KMS-11 (cell line): ENCODE results near the gene IL1R2.

ENCODE experiments used
- H2AFZ ChIP-seq: fragments of 200-600 bp; sonication (generic); 2 replicates; pipeline ENCODE4 v1.6.1; 2016; ENCODE audit warnings: antibody characterized with exemption, mixed run types, low read depth
- H3K27ac ChIP-seq: fragments of 200-600 bp; sonication (generic); 2 replicates; pipeline ENCODE4 v1.6.1; 2016; ENCODE audit warnings: mild to moderate bottlenecking, mixed run types
- H3K27me3 ChIP-seq: fragments of 200-600 bp; sonication (generic); 2 replicates; pipeline ENCODE4 v1.6.1; 2017; ENCODE audit warnings: mild to moderate bottlenecking, low read depth, mixed run types, moderate library complexity; ENCODE audit not compliant: insufficient read depth
- H3K36me3 ChIP-seq: fragments of 200-600 bp; sonication (generic); 2 replicates; pipeline ENCODE4 v1.6.1; 2017; ENCODE audit warnings: mild to moderate bottlenecking, mixed run types; ENCODE audit not compliant: insufficient read depth
- H3K4me1 ChIP-seq: fragments of 200-600 bp; sonication (generic); 2 replicates; pipeline ENCODE4 v1.6.1; 2016; ENCODE audit warnings: mild to moderate bottlenecking, low read depth, mixed run types; ENCODE audit not compliant: poor library complexity, severe bottlenecking
- H3K4me2 ChIP-seq: fragments of 200-600 bp; sonication (generic); 2 replicates; pipeline ENCODE4 v1.7.0; 2016; ENCODE audit warnings: mild to moderate bottlenecking, mixed run types
- H3K4me3 ChIP-seq: fragments of 200-600 bp; sonication (generic); IDR thresholded peaks from 2 replicates; pipeline ENCODE4 v1.6.1; 2017; ENCODE audit warnings: low read depth, low read length, mixed read lengths; ENCODE audit not compliant: insufficient read depth
- H3K79me2 ChIP-seq: fragments of 200-600 bp; sonication (generic); 2 replicates; pipeline ENCODE4 v1.6.1; 2016; ENCODE audit warnings: low read depth, mixed run types; ENCODE audit not compliant: insufficient read depth
- H3K9ac ChIP-seq: fragments of 200-600 bp; sonication (generic); 2 replicates; pipeline ENCODE4 v1.6.1; 2016; ENCODE audit warnings: mild to moderate bottlenecking, mixed run types
- H4K20me1 ChIP-seq: fragments of 200-600 bp; sonication (generic); 2 replicates; pipeline ENCODE4 v1.6.1; 2016; ENCODE audit warnings: mild to moderate bottlenecking, mixed run types; ENCODE audit not compliant: insufficient read depth
- TF ChIP-seq, protein P1 (sequence below): fragments of 200-600 bp; sonication (generic); conservative IDR thresholded peaks from 2 replicates; pipeline ENCODE4 v1.6.1; 2017; ENCODE audit warnings: low read depth, mild to moderate bottlenecking, antibody characterized with exemption, low read length, moderate library complexity, mixed read lengths

Gene IL1R2

DNA sequence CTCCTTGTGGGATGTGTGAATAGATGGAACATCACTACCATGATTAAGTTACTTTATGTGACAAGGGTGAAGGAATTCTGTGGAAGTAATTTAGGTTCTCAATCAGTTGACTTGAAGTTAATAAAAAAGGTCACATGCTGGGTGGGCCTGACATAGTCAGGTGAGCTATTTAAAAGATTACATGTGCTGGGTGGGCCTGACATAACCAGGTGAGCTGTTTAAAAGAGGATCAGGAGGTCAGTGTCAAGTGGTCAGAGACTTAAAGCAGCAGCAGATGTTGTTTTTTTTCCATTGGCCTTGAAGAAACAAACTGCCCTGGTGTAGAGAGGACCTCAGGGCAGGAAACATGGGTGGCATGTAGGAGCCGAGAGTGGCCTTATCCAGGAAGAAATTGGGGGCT lies 3.3 kb downstream of the IL1R2 start:
- H3K79me2 ChIP-seq = no peaks in the 10 kb centered on the region
- H3K27me3 ChIP-seq = no peaks in the 10 kb centered on the region
- no peaks in the 10 kb centered on the region for H3K36me3 ChIP-seq
- no peak overlapping the region for H3K4me3 ChIP-seq
- H2AFZ ChIP-seq = no peak overlapping the region
- H3K27ac ChIP-seq = no peak overlapping the region
- H3K4me1 ChIP-seq = no peaks in the 10 kb centered on the region
- H4K20me1 ChIP-seq = no peaks in the 10 kb centered on the region
- H3K4me2 ChIP-seq = no peak overlapping the region
- TF ChIP-seq, protein P1, sequence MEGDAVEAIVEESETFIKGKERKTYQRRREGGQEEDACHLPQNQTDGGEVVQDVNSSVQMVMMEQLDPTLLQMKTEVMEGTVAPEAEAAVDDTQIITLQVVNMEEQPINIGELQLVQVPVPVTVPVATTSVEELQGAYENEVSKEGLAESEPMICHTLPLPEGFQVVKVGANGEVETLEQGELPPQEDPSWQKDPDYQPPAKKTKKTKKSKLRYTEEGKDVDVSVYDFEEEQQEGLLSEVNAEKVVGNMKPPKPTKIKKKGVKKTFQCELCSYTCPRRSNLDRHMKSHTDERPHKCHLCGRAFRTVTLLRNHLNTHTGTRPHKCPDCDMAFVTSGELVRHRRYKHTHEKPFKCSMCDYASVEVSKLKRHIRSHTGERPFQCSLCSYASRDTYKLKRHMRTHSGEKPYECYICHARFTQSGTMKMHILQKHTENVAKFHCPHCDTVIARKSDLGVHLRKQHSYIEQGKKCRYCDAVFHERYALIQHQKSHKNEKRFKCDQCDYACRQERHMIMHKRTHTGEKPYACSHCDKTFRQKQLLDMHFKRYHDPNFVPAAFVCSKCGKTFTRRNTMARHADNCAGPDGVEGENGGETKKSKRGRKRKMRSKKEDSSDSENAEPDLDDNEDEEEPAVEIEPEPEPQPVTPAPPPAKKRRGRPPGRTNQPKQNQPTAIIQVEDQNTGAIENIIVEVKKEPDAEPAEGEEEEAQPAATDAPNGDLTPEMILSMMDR = no peak
- no peak overlapping the region for H3K9ac ChIP-seq

GRCh38 chr2:101995804-101996203 lies 4.0 kb downstream of the IL1R2 start:
- H3K27me3 ChIP-seq = no peaks in the 10 kb centered on the region

GRCh38 chr2:101998556-101998895 lies 6.8 kb downstream of the IL1R2 start:
- H3K4me3 ChIP-seq = no peak overlapping the region
- no peak overlapping the region for H3K4me2 ChIP-seq
- H4K20me1 ChIP-seq = no peaks in the 10 kb centered on the region
- H3K27ac ChIP-seq = no peak overlapping the region
- no peak overlapping the region for H2AFZ ChIP-seq
- no peak overlapping the region for H3K9ac ChIP-seq
- TF ChIP-seq, protein P1 = no peak
- H3K27me3 ChIP-seq = no peaks in the 10 kb centered on the region
- H3K36me3 ChIP-seq = no peaks in the 10 kb centered on the region
- no peaks in the 10 kb centered on the region for H3K79me2 ChIP-seq
- H3K4me1 ChIP-seq = no peaks in the 10 kb centered on the region

More at GRCh38 chr2:101995804-101996203, 4.0 kb downstream of the IL1R2 start:
- Histone ChIP-seq H3K79me2 (no peaks in the 10 kb centered on the region), H3K36me3 (no peaks in the 10 kb centered on the region), H3K9ac (no peak overlapping the region), H3K27ac (no peak overlapping the region), H4K20me1 (no peaks in the 10 kb centered on the region), H3K4me2 (no peak overlapping the region), H2AFZ (no peak overlapping the region), H3K4me1 (no peaks in the 10 kb centered on the region), H3K4me3 (no peak overlapping the region)
- TF ChIP-seq, protein P1 = no peak

GRCh38 chr2:101998896-101999789 lies 7.4 kb downstream of the IL1R2 start:
- Histone ChIP-seq H3K9ac (no peak overlapping the region), H3K4me1 (no peaks in the 10 kb centered on the region), H3K27me3 (no peaks in the 10 kb centered on the region), H3K79me2 (no peaks in the 10 kb centered on the region), H3K36me3 (no peaks in the 10 kb centered on the region), H3K4me2 (no peak overlapping the region), H3K4me3 (no peak overlapping the region), H3K27ac (no peak overlapping the region), H4K20me1 (no peaks in the 10 kb centered on the region), H2AFZ (no peak overlapping the region)
- TF ChIP-seq, protein P1 = no peak
